Mucosa of descending colon (tissue), 3 donors: ENCODE measurements around the gene TMEM255B. TPM values are rescaled to one million over a fixed set of nuclear protein-coding genes. Genes with fewer than 3 reads are reported as not detected.
"Not testable (repeated sequence)": the region's sequence is repeated elsewhere in the genome, so short reads cannot be mapped to it uniquely, and the experiment has no call there.

Experiments
- ATAC-seq: fragments of 200-7000 bp; cut with Tn5 transposase; one replicate; pipeline ENCODE4 v1.9.1; 2020; ENCODE audit warnings: mild to moderate bottlenecking, moderate library complexity
- DNase-seq, 3 donors: peaks; one replicate each; pipeline ENCODE4 v3.0.0-alpha.2; 2020
- H3K36me3 ChIP-seq: fragments of 200-600 bp; one replicate; pipeline ENCODE4 v1.8.0; 2021; ENCODE audit warnings: low read depth, mild to moderate bottlenecking
- H3K4me1 ChIP-seq: fragments of 200-600 bp; one replicate; pipeline ENCODE4 v1.8.0; 2021; ENCODE audit warnings: low read depth, mild to moderate bottlenecking
- H3K4me3 ChIP-seq: fragments of 200-600 bp; one replicate; pipeline ENCODE4 v1.8.0; 2021; ENCODE audit warnings: mild to moderate bottlenecking
- H3K9me3 ChIP-seq: fragments of 200-600 bp; one replicate; pipeline ENCODE4 v1.8.0; 2021; ENCODE audit warnings: mild to moderate bottlenecking
- intact Hi-C, 2 donors: fragments of 100-400 bp; cut with DNase I in 1 of 2; cut with micrococcal nuclease in 1 of 2; formaldehyde crosslinking; loops; one replicate each; pipeline versions ENCODE4 v1.11.0 to v1.11.1; 2022; cut with DNase I, micrococcal nuclease
- total RNA-seq, 3 donors: library from RNA; stranded (reverse); fragmentation: NEBNext Ultra II Directional in 2 of 3; extraction: Animal tissue kit (Norgen Biotek cat#: 25700) in 2 of 3; gene quantifications; one replicate each; pipeline versions ENCODE4 v1.2.1 to v1.2.4, GENCODE V29; 2021 to 2023
- TF ChIP-seq, protein P1 (sequence below): fragments of 200-600 bp; IDR thresholded peaks from one replicate; pipeline ENCODE4 v1.8.0; 2022; ENCODE audit warnings: antibody characterized with exemption, mild to moderate bottlenecking
- donor health status: DM: no; HTN: no; CAD: no; lungs with moderate emphysema.
- donor health status: DM: no; HTN: no; CAD: no.
- donor health status: DM: no; HTN: yes; CAD: no.

The TMEM255B gene
- total RNA-seq, 3 donors from 2014 or later: 2.9 to 6.6 (median 6.3) TPM

DNA sequence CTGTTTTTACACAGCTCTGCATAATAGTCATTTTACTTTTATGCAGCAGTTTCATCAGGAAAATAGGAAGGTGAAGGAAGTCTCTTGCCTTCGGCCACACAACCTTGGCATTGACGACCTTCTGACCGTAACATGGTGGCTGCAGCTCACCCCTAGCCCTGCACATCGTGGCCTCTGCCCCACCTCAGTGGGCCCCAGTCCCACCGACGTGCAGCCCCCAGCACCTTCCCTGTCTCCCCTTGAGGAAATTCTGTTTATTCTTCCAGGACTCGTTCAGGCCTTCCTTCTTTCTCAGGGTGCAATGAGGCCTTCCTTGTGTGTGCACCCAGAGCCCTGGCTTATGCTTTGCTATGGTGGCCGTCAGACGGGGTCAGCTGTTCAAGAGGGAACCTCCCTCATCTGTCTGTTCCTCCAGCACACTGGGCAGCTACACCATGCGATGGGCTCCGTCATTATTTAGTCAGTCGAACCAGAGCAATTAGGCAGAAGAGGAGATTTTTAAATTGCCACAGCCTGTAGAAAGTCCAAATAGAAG lies 33.3 kb downstream of the TMEM255B start:
- Histone ChIP-seq H3K4me1 (peaks cover 6% of the 10 kb centered on the region), H3K9me3 (no peaks in the 10 kb centered on the region), H3K36me3 (no peaks in the 10 kb centered on the region), H3K4me3 (no peak overlapping the region)
- no peak for ATAC-seq
- intact Hi-C loops: no loop called here
- DNase-seq: no peak
- TF ChIP-seq, protein P1, sequence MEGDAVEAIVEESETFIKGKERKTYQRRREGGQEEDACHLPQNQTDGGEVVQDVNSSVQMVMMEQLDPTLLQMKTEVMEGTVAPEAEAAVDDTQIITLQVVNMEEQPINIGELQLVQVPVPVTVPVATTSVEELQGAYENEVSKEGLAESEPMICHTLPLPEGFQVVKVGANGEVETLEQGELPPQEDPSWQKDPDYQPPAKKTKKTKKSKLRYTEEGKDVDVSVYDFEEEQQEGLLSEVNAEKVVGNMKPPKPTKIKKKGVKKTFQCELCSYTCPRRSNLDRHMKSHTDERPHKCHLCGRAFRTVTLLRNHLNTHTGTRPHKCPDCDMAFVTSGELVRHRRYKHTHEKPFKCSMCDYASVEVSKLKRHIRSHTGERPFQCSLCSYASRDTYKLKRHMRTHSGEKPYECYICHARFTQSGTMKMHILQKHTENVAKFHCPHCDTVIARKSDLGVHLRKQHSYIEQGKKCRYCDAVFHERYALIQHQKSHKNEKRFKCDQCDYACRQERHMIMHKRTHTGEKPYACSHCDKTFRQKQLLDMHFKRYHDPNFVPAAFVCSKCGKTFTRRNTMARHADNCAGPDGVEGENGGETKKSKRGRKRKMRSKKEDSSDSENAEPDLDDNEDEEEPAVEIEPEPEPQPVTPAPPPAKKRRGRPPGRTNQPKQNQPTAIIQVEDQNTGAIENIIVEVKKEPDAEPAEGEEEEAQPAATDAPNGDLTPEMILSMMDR: no peak

DNA sequence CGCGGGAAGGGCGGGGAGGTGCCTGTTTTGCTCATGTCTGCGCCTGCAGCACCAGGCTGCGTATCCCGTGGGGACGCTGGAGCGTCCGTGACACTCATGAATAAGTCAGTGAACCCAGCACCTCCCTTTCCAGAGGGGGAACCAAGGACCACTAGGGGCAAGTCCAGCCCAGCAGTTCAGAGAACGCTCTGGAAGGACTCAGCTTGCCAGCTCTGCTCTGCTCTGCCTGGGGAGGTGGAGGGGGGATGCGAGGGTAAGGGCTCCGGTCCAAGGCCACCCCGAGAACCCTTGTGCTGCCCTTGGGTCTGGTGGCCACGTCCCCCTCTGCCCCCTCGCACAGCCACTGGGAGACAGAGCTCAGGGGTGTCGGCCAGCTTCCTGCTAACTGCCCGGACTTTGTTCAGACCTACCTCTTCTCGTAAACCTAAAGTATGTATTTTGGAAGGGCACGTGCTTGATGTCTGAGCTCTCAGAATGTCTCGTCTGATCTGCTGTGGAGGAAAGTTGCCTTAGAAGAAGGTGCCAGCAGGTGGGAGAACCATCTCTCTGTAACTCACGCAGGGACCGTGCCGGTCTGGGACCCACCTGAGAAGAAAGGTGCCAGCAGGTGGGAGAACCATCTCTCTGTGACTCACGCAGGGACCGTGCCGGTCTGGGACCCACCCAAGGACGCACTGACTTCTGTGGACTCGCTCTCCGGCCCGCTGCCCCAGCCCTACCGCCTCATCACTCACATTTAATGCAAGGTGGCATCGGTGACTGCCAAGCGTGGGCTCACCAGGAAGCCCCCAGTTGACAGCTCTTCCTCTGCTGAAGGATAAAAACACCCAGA lies 34.1 kb downstream of the TMEM255B start:
- peak in 1 of 3 donors; percentile 32 for DNase-seq
- H3K36me3 ChIP-seq: no peaks in the 10 kb centered on the region
- ATAC-seq: peak; percentile 83

DNA sequence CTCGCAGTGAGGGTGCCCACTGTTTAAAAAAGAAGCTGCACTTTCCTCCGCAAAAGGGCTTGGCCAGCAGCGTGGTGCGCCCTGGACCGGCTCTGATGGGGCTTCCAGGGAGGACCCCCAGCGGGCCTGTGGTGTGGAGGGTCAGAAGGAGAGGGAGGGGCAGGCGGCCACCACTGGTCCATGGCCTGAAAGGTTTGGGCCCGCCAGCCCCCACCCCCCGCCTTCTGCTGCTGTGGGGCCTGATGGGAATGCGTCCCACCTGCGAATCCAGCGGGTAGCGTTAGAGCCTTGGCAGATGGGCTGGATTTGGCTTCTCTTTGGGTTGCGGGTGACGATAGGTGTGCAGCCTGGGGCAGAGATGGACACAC lies 34.7 kb downstream of the TMEM255B start:
- H3K4me1 ChIP-seq: peaks cover 6% of the 10 kb centered on the region
- intact Hi-C loops: no loop called here
- no peak overlapping the region for H3K4me3 ChIP-seq
- no peaks in the 10 kb centered on the region for H3K9me3 ChIP-seq
- TF ChIP-seq, protein P1: no peak
- H3K36me3 ChIP-seq: no peaks in the 10 kb centered on the region
- no peak for DNase-seq
- ATAC-seq: no peak

More for the DNA sequence above, 34.1 kb downstream of the TMEM255B start:
- Histone ChIP-seq H3K4me3 (no peak overlapping the region), H3K9me3 (no peaks in the 10 kb centered on the region), H3K4me1 (peaks cover 6% of the 10 kb centered on the region)
- intact Hi-C loops: no loop called here
- TF ChIP-seq, protein P1: no peak

DNA sequence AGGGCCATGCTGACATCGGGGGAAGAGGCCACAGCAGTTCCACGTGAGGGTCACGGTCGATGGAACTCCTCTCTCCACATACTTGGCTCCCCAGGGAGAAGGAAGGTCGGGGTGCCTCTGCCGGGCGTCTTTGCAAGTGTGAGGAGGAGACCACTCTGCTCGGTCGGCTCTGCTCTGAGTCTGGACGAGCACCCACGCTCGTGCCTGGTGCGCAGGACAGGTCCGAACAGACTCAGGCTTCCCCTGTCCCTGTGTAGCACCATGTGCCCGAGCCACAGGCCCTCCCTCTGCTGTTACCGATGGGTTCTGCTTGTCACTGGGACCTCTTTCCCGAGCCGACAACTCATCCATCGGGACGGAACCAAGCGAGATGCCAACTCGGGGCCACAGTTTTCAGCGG lies 35.1 kb downstream of the TMEM255B start:
- H3K9me3 ChIP-seq: no peaks in the 10 kb centered on the region
- ATAC-seq (no peak), DNase-seq (no peak)
- H3K4me3 ChIP-seq: no peak overlapping the region
- TF ChIP-seq, protein P1: no peak
- intact Hi-C loops: no loop called here
- no peaks in the 10 kb centered on the region for H3K36me3 ChIP-seq
- peaks cover 6% of the 10 kb centered on the region for H3K4me1 ChIP-seq

DNA sequence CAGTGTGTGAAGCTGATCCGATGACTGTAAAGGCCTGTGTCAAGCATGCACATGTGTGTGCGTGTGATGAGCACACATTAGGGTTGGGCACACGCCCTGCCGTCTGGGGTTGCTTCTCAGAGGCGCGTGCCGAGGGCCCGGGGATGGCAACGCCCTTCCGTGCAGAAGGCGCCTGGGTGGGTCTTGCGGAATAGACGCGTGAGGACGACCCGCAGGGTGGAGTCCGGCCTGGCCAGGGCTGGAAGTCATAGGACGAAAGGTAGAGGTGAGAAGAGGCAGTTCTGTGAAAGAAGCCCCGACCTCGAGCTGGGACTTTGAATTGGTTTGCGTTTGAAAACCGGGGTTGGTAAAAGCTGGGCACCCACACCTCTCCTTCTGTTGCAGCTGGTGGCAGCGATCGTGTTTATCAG lies 35.7 kb downstream of the TMEM255B start:
- TF ChIP-seq, protein P1: no peak
- intact Hi-C loops: no loop called here
- Histone ChIP-seq H3K36me3 (no peaks in the 10 kb centered on the region), H3K4me3 (no peak overlapping the region), H3K9me3 (no peaks in the 10 kb centered on the region), H3K4me1 (peaks cover 6% of the 10 kb centered on the region)
- no peak for DNase-seq
- ATAC-seq: no peak

DNA sequence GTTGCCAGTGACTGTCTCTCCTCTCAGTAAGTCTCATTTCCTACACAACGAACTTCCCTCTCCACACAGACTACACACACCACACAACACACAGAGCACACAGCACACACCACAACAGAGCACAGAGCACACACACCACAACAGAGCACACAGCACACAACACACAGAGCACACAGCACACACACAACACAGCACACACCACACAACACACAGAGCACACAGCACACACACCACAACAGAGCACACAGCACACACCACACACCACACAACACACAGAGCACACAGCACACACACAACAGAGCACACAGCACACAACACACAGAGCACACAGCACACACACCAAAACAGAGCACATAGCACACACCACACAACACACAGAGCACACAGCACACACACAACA lies 36.3 kb downstream of the TMEM255B start:
- H3K36me3 ChIP-seq, H3K4me1 ChIP-seq, H3K4me3 ChIP-seq, ATAC-seq, intact Hi-C loops, H3K9me3 ChIP-seq, DNase-seq: not testable (repeated sequence)
